GM21529 (cell line): ENCODE measurements around the gene SMAD7.

ENCODE experiments used
- ATAC-seq: cut with Tn5 transposase; IDR thresholded peaks from one replicate; pipeline ENCODE4 v1.9.1; 2021; ENCODE audit not compliant: unreplicated experiment

The SMAD7 gene

GRCh38 chr18:48931680-48932461 is 18.9 kb downstream of the SMAD7 start:
- ATAC-seq, result peak; percentile 30

GRCh38 chr18:48930926-48931325 is 19.8 kb downstream of the SMAD7 start:
- no peak for ATAC-seq

GRCh38 chr18:48929941-48930713 is 20.6 kb downstream of the SMAD7 start:
- ATAC-seq, result no peak

- no peak for ATAC-seq
Observed at GRCh38 chr18:48929212-48929612, 21.6 kb downstream of the SMAD7 start.

DNA sequence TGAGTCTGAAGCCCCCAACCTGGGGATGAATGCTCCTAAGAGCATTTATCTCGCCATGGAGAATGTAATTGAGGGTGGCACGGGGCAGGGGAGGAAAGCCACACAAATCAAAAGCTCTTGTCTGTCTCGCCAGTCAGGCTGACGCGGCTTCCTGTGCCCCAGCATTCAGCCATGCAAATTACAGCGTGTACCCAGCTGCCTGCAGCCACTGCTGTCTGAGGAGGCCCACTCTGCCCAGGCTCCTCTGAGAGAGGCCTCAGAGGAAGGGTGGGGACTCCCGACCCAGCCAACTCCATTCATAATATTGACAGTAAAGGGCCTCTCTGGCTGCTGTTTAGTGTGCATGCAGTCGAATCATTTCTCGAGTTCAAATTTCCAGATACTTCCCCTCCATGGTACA is 22.0 kb downstream of the SMAD7 start:
- peak; percentile 78 for ATAC-seq

DNA sequence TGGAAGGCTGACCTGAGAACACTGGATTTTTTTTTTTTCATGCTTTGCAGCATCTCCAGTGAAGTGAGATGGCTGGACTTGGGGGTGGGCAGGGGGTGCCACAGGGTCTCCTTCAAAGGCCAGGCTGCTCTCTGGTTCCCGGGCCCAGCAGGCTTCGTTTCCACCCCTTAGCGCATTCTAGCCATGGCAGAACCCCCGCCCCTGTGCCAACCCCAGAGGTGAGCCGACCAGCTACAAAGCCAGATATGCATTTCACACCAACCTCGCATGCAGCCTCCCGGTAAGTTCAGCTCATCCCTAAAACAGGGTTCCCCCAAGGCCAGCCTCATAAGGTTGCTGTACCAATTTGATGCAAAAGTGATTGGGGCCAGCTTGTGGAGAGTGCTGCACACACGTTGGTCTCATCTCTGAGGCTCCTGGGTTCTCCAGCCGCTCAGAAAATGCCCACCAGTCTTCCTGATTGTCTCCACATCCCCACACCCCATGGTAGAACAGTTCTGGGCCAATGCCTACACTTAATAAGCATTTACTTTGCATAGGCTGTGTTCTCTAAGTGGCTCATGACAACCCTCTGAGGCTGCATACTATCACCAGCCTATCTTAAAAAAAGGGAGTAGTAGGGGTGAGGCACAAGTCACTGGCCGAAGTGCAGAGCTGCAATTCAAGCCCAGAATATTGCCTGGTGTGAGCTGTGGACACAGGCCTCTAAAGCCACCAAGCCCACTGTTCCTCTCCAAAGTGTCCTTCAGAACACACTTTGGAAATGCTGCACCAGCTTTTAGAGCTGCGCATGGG is 23.3 kb downstream of the SMAD7 start:
- ATAC-seq, result no peak

- ATAC-seq, result no peak
Observed at GRCh38 chr18:48926420-48926857, 24.3 kb downstream of the SMAD7 start.

- no peak for ATAC-seq
Observed at GRCh38 chr18:48925491-48925780, 25.3 kb downstream of the SMAD7 start.

GRCh38 chr18:48924630-48925490 is 25.9 kb downstream of the SMAD7 start:
- ATAC-seq, result no peak

GRCh38 chr18:48923746-48924629 is 26.8 kb downstream of the SMAD7 start:
- ATAC-seq, result no peak

GRCh38 chr18:48922801-48923730 is 27.7 kb downstream of the SMAD7 start:
- ATAC-seq, result no peak

GRCh38 chr18:48922226-48922800 is 28.5 kb downstream of the SMAD7 start:
- no peak for ATAC-seq

DNA sequence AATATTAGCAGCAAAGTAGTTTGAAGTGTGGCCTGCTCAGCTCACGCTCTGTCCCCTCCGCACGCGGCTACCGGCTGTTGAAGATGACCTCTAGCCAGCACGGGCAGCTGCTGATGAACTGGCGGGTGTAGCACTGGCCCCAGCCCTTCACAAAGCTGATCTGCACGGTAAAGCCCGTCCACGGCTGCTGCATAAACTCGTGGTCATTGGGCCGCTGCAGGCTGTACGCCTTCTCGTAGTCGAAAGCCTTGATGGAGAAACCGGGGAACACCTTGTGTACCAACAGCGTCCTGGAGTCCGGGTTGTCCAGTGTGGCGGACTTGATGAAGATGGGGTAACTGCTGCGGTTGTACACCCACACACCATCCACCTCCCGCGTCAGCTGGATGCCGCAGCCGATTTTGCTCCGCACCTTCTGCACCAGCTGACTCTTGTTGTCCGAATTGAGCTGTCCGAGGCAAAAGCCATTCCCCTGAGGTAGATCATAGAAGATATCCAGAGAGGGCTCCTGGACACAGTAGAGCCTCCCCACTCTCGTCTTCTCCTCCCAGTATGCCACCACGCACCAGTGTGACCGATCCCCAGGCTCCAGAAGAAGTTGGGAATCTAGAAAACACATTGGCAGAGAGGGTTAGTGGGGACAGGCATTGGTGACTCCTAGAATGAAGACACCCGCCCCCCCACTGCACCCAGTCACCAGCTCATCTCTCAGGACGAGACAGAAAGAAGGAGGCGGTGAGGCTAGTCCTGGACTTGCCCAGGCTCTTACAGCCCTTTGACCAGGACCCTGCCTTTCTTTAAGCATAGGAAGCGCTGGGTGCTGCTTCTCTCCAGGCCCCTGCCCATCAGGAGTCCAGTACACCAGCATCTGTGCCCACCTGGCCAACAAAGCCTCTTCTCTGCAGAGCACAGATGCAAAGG is 29.2 kb downstream of the SMAD7 start:
- ATAC-seq, result no peak

- ATAC-seq, result no peak
Observed at GRCh38 chr18:48920408-48921038, 30.2 kb downstream of the SMAD7 start.

DNA sequence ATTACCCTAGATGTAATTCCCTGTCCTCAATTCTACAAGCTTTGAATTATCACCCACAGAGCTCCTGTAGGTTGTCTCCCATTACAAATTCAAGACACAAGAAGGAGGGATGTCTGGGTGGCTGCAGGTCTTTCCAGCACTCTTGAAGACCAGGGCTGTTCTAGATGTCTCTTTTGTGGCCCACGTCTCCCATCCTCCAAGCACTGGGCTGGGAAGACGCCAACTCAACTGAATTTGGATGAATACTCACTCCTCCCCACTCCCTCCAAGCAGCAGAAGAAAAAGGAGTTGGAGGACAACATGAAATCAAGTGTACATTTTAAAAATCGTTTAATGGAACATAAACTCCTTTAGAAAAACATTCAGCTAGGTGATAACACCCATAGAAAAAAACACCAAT is 31.2 kb downstream of the SMAD7 start:
- ATAC-seq, result no peak

DNA sequence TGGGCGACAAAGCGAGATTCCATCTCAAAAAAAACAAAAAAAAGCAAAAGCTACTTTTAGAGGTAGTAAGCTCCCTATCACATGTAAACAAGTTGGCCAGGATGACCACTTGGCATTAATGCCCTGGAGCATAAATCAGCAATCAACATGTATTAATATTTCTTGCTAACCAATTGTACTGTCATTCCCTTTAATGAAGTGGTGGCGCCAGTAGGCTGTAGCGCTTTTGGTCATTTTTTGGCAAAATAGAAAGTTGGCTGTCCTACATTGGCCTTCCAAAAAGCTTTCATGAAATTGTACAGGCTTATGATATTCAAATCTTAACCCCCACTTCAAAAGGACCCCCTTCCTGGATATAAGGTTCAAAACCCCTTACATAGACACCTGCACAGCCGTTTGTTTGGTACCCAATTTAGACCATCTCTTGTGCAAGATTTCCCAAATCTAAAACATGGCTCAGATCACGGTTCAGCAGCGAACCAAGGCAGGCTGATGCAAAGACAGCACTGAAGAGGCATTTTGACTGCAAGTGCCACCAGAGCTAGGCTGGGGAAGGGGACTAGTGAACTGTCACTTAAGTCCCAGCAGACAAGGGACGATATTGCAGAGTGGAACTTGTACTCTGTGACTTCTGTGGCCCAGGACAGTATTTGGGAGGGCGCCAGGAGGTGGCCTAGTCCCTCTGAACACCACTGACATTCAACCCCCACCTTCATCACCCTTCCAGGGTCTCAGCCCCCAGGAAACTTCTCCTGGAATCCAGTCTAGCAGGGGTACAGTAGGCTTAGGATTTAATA is 31.9 kb downstream of the SMAD7 start:
- ATAC-seq, result no peak
